RKO (cell line): ENCODE data around the gene WAC.

Experiments
- DNase-seq: peaks from one replicate; pipeline ENCODE4 v3.0.0-alpha.2; 2016; ENCODE audit warnings: low spot score

WAC gene

DNA sequence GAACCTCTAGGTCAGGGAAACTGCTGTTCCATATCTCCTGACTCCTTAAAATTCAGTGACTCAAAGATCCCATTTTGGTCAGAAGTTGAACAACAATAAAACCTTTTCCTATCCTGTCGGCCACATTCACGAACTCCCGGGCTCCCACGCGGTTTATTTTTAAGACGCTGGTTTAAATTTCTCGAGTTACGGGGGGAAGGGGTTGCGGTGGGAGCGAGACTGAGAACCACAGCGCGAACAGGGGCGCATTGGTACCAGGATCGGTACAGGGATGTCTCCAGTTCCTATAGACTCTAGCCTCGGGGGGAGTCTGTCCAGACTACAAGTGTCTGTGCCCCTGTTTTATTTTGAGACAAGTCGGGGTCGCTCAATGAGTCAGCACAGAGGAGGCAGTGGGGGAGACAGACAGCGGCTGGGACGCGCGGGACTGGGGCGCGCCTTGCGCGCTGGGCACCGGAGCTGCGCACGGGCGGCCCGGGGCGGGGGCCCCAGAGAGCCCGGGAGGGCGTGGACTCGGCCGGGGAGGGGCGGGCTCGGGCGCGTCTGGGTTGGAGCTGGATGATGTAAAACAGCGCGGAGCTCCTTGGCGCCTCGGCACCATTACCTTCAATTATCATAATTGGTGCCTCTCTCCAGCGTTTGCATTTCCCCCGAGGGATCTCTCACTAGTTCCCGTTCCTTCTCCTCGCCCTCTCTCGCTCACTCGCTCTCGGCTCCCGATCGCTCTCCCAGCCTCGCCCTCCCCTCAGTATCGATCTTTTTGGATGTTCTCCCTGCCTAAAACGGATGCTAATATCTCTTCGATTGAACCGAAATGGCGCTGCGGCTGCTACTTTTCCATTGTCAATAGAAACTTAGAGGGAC is 135.7 kb downstream of the WAC start:
- DNase-seq, result no peak

DNA sequence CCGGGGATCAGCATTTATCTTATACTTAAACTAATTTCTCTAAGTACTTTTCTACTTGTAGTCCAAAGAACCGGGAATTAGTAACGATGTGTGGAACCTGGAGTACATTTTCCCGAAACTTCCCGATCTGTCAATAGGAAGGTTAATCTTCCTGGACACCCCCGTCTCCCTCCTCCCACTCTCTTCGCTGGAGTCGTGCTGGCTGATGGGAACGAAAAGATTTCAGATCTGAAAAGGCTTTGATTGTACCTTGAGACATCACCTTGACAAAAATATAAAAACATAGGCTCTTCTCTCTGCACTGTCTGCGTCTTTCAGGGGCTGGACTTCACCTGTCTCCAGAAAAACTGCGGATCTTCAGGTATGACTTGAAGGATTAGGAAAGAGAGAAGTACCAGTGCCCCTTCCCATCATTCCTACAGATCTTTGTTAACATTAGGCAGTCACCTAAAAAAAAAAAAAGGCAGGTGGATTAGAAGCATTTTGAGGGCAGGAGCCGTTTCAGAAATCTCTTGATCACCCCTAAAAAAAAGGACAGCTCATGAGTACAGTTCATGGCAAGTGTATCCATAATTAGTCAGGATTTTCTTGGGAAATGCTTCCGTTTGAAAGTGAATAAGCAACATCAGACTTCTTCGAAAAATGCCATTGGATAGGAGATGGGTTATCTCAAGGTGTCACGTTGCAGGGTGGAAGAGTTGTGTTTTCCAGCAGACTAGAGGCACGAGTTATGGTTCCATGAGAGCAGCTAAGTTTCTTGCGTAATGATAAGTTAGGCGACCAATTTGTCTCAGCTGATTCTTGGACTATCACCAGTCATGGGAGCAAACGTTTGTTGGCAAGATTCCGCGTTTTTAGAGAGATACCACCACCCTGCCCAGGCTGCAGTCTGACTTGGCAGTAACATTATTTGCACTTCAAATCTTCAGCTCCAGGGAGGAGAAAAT is 136.6 kb downstream of the WAC start:
- no peak for DNase-seq
